Heart right ventricle (tissue), 16 donors: ENCODE results near the gene GRID1. TPM values are rescaled to one million over a fixed set of nuclear protein-coding genes. Genes with fewer than 3 reads are reported as not detected.

Experiments used
- ATAC-seq, 8 donors: fragments of 200-7000 bp; cut with Tn5 transposase; one replicate each; pipeline ENCODE4 v1.9.1; 2020; ENCODE audit warnings: mild to moderate bottlenecking in 8 of 8, moderate library complexity in 8 of 8, moderate number of reproducible peaks in 1 of 8
- DNase-seq, 2 donors: peaks; one replicate each; pipeline ENCODE4 v3.0.0-alpha.2; 2020
- H3K27ac ChIP-seq, 10 donors: fragments of 200-600 bp; sonication (generic) in 2 of 10; one replicate each; pipeline versions ENCODE4 v1.5.0 to v1.8.0; 2020 to 2022; ENCODE audit warnings: mild to moderate bottlenecking in 3 of 10
- H3K27me3 ChIP-seq, 7 donors: fragments of 200-600 bp; one replicate each; pipeline ENCODE4 v1.8.0; 2021 to 2022; ENCODE audit warnings: mild to moderate bottlenecking in 2 of 7
- H3K36me3 ChIP-seq, 9 donors: fragments of 200-600 bp; sonication (generic) in 1 of 9; one replicate each; pipeline versions ENCODE4 v1.5.0 to v1.8.0; 2020 to 2022; ENCODE audit warnings: mild to moderate bottlenecking in 2 of 9
- H3K4me1 ChIP-seq, 9 donors: fragments of 200-600 bp; sonication (generic) in 1 of 9; one replicate each; pipeline versions ENCODE4 v1.5.0 to v1.8.0; 2020 to 2022; ENCODE audit warnings: mild to moderate bottlenecking in 4 of 9
- H3K4me3 ChIP-seq, 10 donors: fragments of 200-600 bp; sonication (generic) in 2 of 10; one replicate each; pipeline versions ENCODE4 v1.5.0 to v1.8.0; 2020 to 2022; ENCODE audit warnings: mild to moderate bottlenecking in 7 of 10, moderate library complexity in 2 of 10
- H3K9me3 ChIP-seq, 11 donors: fragments of 200-600 bp in 10 of 11; sonication (generic) in 2 of 11; one replicate each; pipeline versions ENCODE4 v1.5.0 to v1.8.0; 2013 to 2022; ENCODE audit warnings: mild to moderate bottlenecking in 2 of 11, control low read depth in 1 of 11, moderate library complexity in 1 of 11
- CTCF ChIP-seq, 9 donors: fragments of 200-600 bp; sonication (generic) in 2 of 9; IDR thresholded peaks; one replicate each; pipeline versions ENCODE4 v1.5.0 to v1.8.0; 2021 to 2022; ENCODE audit warnings: antibody characterized with exemption in 9 of 9, mild to moderate bottlenecking in 5 of 9, moderate library complexity in 1 of 9
- WGBS, 2 donors: extraction: QIAGEN DNeasy Blood & Tissue Kit; methylation state at CpG; one replicate each; pipeline ENCODE4 v1.1.7; 2013; ENCODE audit warnings: inconsistent platforms in 1 of 2; 5-methylcytosine and 5-hydroxymethylcytosine counted together
- intact Hi-C, 10 donors: fragments of 100-400 bp; cut with DNase I; formaldehyde crosslinking; loops; one replicate each; pipeline versions ENCODE4 v1.11.1 to v1.14.2; 2022
- polyA plus RNA-seq, 2 donors: library from polyadenylated mRNA; stranded (reverse); fragments of 200-250 nt; gene quantifications; one replicate each; pipeline ENCODE4 v1.2.3, GENCODE V29; 2013
- total RNA-seq, 10 donors: library from RNA; stranded (reverse); fragmentation: NEBNext Ultra II Directional in 3 of 10; extraction: Animal tissue kit (Norgen Biotek cat#: 25700) in 3 of 10; gene quantifications; one replicate each; pipeline versions ENCODE4 v1.2.1 to v1.2.4, GENCODE V29; 2021 to 2023
- donor health status: Arrhythmogenic right ventricular cardiomyopathy.
- donor health status: ischemic (EF 13 %, LVEDD 7.1; RV severe dilation, severe dysfunction).
- donor health status: healthy with polysubstance abuse.
- donor health status: DM: no; HTN: yes; CAD: no.
- donor health status: DM: no; HTN: no; CAD: no.
- donor health status: ischemic (EF 25% LVEDD 6.9; RV normal size, moderate dysfunction).
- donor health status: ischemic (EF 25% LVEDD 5.7; RV mildly dilated, moderate dysfunction).
- donor health status: healthy.
- donor health status: DM: yes; HTN: yes; CAD: no.
- donor health status: Ischemic cardiomyopathy.
- donor health status: ischemic (EF 35%, LVEDD 5.7; RV mildly dilated, moderate dysfunction).
- donor health status: nonischemic (EF 11% LVEDD 7.7; RV severe dilation, severe dysfunction).
- donor health status: DM: yes; HTN: yes; CAD: no.
- donor health status: PGD.
- donor health status: ischemic (EF 29% LVEDD 5.4; RV normal size, mild dysfunction).
- donor health status: nonischemic (EF 23%, LVEDD 6.1; RV moderate dilation, normal function).

The GRID1 gene
- total and polyA plus RNA-seq, 12 donors = 0.44 to 3.4 (median 1.5) TPM

GRCh38 chr10:86090807-86091206 is 275.8 kb downstream of the GRID1 start:
- Histone ChIP-seq H3K9me3 (peaks cover 0 to 10% (median 0%) of the 10 kb centered on the region in 11 donors), H3K27me3 (peaks cover 0 to 10% (median under 1%) of the 10 kb centered on the region in 7 donors), H3K36me3 (no peaks in the 10 kb centered on the region), H3K27ac (no peak overlapping the region), H3K4me3 (no peak overlapping the region), H3K4me1 (no peaks in the 10 kb centered on the region)
- DNase-seq (no peak), ATAC-seq (no peak)
- intact Hi-C loops = no loop called here
- 78 to 84% methylated on average over 3 of the region's 3 CpGs for WGBS, 2 donors
- TF ChIP-seq CTCF (IDR thresholded peaks at IDR 0.05) = no peak

- no peak for ATAC-seq
- TF ChIP-seq CTCF (IDR thresholded peaks at IDR 0.05) = no peak
- no peaks in the 10 kb centered on the region for H3K4me1 ChIP-seq
- 73 to 75% methylated on average over 9 of the region's 9 CpGs for WGBS, 2 donors
- no peaks in the 10 kb centered on the region for H3K9me3 ChIP-seq
- peaks cover 0 to 18% (median 4%) of the 10 kb centered on the region in 7 donors for H3K27me3 ChIP-seq
- intact Hi-C loops = no loop called here
- H3K4me3 ChIP-seq = no peak overlapping the region
- no peak for DNase-seq
- H3K36me3 ChIP-seq = no peaks in the 10 kb centered on the region
- no peak overlapping the region for H3K27ac ChIP-seq
Measured at GRCh38 chr10:86087716-86088115, 278.9 kb downstream of the GRID1 start.

GRCh38 chr10:86086418-86086817 is 280.2 kb downstream of the GRID1 start:
- Histone ChIP-seq H3K36me3 (no peaks in the 10 kb centered on the region), H3K9me3 (no peaks in the 10 kb centered on the region), H3K27ac (no peak overlapping the region), H3K27me3 (peaks cover 0 to 18% (median 4%) of the 10 kb centered on the region in 7 donors), H3K4me3 (no peak overlapping the region), H3K4me1 (no peaks in the 10 kb centered on the region)
- TF ChIP-seq CTCF (IDR thresholded peaks at IDR 0.05) = no peak
- intact Hi-C loops = no loop called here
- 89% methylated on average over 4 of the region's 4 CpGs for WGBS, 2 donors
- no peak for ATAC-seq
- no peak for DNase-seq

- TF ChIP-seq CTCF (IDR thresholded peaks at IDR 0.05) = no peak
- Histone ChIP-seq H3K27me3 (peaks cover 0 to 15% (median 4%) of the 10 kb centered on the region in 7 donors), H3K9me3 (no peaks in the 10 kb centered on the region), H3K4me1 (no peaks in the 10 kb centered on the region), H3K27ac (no peak overlapping the region), H3K36me3 (no peaks in the 10 kb centered on the region), H3K4me3 (no peak overlapping the region)
- DNase-seq (no peak), ATAC-seq (no peak)
- WGBS, 2 donors = 90 to 91% methylated on average over 5 of the region's 5 CpGs
- intact Hi-C loops = no loop called here
Measured at GRCh38 chr10:86085686-86086085, 280.9 kb downstream of the GRID1 start.
